GM12878 (cell line): ENCODE results near the gene CFP. TPM values are rescaled to one million over a fixed set of nuclear protein-coding genes. Genes with fewer than 3 reads are reported as not detected.
A peak's percentile ranks its signal among the peaks of the same experiment; 100 is the strongest.

Source experiments
- DPF2 ChIP-seq: fragments of 450-650 bp; IDR thresholded peaks from 2 replicates; pipeline ENCODE4 v1.6.1; 2017; ENCODE audit warnings: mild to moderate bottlenecking
- EP300 ChIP-seq, 2 experiments: fragments of 150-350 bp in 1 of 2; IDR thresholded peaks; 2 replicates each; pipeline ENCODE4 v1.6.1; 2011 to 2012; ENCODE audit warnings: low read depth in 2 of 2, low read length in 2 of 2, borderline replicate concordance in 1 of 2, improper control_type of control experiment in 1 of 2, inconsistent platforms in 1 of 2; ENCODE audit not compliant: control insufficient read depth in 1 of 2
- FOS ChIP-seq: IDR thresholded peaks from 3 replicates; pipeline ENCODE4 v1.6.1; 2011; ENCODE audit warnings: borderline replicate concordance; ENCODE audit not compliant: insufficient read length; ENCODE audit errors: extremely low read depth
- GABPA ChIP-seq: IDR thresholded peaks from 2 replicates; pipeline ENCODE4 v1.6.1; 2014; ENCODE audit warnings: antibody characterized with exemption, low read depth, mild to moderate bottlenecking, inconsistent platforms
- HCFC1 ChIP-seq: fragments of 150-350 bp; IDR thresholded peaks from 2 replicates; pipeline ENCODE4 v1.6.1; 2014; ENCODE audit warnings: low read length
- IRF4 ChIP-seq: IDR thresholded peaks from 2 replicates; pipeline ENCODE4 v1.6.1; 2011; ENCODE audit warnings: low read depth, low read length
- KAT2A ChIP-seq: conservative IDR thresholded peaks from 2 replicates; pipeline ENCODE4 v1.6.1; 2011; ENCODE audit warnings: low read depth, low read length; ENCODE audit not compliant: control insufficient read depth
- MEF2B ChIP-seq: fragments of 450-650 bp; IDR thresholded peaks from 2 replicates; pipeline ENCODE4 v1.6.1; 2018; ENCODE audit warnings: mild to moderate bottlenecking, moderate library complexity; ENCODE audit not compliant: partially characterized antibody, poor library complexity, severe bottlenecking
- NFXL1 ChIP-seq: fragments of 450-650 bp; IDR thresholded peaks from 2 replicates; pipeline ENCODE4 v1.6.1; 2017; ENCODE audit warnings: antibody characterized with exemption, mild to moderate bottlenecking, borderline replicate concordance
- NKRF ChIP-seq: fragments of 450-650 bp; conservative IDR thresholded peaks from 2 replicates; pipeline ENCODE4 v1.6.1; 2017; ENCODE audit warnings: mild to moderate bottlenecking, moderate library complexity
- PKNOX1 ChIP-seq: fragments of 450-650 bp; IDR thresholded peaks from 2 replicates; pipeline ENCODE4 v1.6.1; 2016; ENCODE audit warnings: mild to moderate bottlenecking
- POLR2AphosphoS2 ChIP-seq: IDR thresholded peaks from 2 replicates; pipeline ENCODE4 v1.6.1; 2011; ENCODE audit warnings: low read depth, mild to moderate bottlenecking, low read length, improper control_type of control experiment, moderate library complexity
- RAD51 ChIP-seq: fragments of 450-650 bp; IDR thresholded peaks from 2 replicates; pipeline ENCODE4 v1.6.1; 2016; ENCODE audit warnings: moderate library complexity, mild to moderate bottlenecking, inconsistent platforms
- RCOR1 ChIP-seq: conservative IDR thresholded peaks from 2 replicates; pipeline ENCODE4 v1.6.1; 2012; ENCODE audit warnings: low read depth, low read length, improper control_type of control experiment
- RELB ChIP-seq: fragments of 450-650 bp; IDR thresholded peaks from 2 replicates; pipeline ENCODE4 v1.6.1; 2017; ENCODE audit warnings: low read depth, mild to moderate bottlenecking, moderate library complexity
- SIN3A ChIP-seq: IDR thresholded peaks from 2 replicates; pipeline ENCODE4 v1.6.1; 2012; ENCODE audit warnings: low read depth, low read length, improper control_type of control experiment
- SIX5 ChIP-seq: IDR thresholded peaks from 2 replicates; pipeline ENCODE4 v1.6.1; 2011; ENCODE audit warnings: mild to moderate bottlenecking, low read depth, low read length, moderate library complexity; ENCODE audit not compliant: severe bottlenecking
- SP1 ChIP-seq: IDR thresholded peaks from one replicate; pipeline ENCODE4 v1.6.1; 2011; ENCODE audit warnings: low read depth, low read length
- SREBF2 ChIP-seq: IDR thresholded peaks from 2 replicates; pipeline ENCODE4 v1.6.1; 2012; ENCODE audit warnings: mild to moderate bottlenecking, low read length
- YBX1 ChIP-seq: fragments of 450-650 bp; IDR thresholded peaks from 2 replicates; pipeline ENCODE4 v1.6.1; 2016; ENCODE audit warnings: antibody characterized with exemption
- YY1 ChIP-seq: IDR thresholded peaks from 2 replicates; pipeline ENCODE4 v1.6.1; 2011; ENCODE audit warnings: low read depth, mild to moderate bottlenecking, low read length
- ZNF207 ChIP-seq: fragments of 450-650 bp; IDR thresholded peaks from 2 replicates; pipeline ENCODE4 v1.6.1; 2014; ENCODE audit warnings: antibody characterized with exemption, mild to moderate bottlenecking, borderline replicate concordance
- ZSCAN29 ChIP-seq: fragments of 450-650 bp; IDR thresholded peaks from 2 replicates; pipeline ENCODE4 v1.6.1; 2017; ENCODE audit warnings: mild to moderate bottlenecking, moderate library complexity
- polyA plus RNA-seq, 11 experiments: library from polyadenylated mRNA; depleted of rRNA in 4 of 11; unstranded in 6 of 11; stranded (reverse) in 5 of 11; fragments of >200 nt; fragmentation: Nextera tagmentation in 4 of 11; fragmentation: Illumina TruSeq in 1 of 11; extraction: Ambion mirVana in 4 of 11; extraction: Trizol in 1 of 11; gene quantifications; 1 replicate in 1 of 11; 2 replicates in 10 of 11; pipeline versions ENCODE4 v1.2.1 to v1.2.3, GENCODE V29; 2011 to 2016; ENCODE audit warnings: inconsistent platforms in 2 of 11, missing spikeins in 2 of 11, low read depth in 1 of 11
- total RNA-seq, 4 experiments: library from RNA; depleted of rRNA in 3 of 4; stranded (reverse); fragments of >200 nt in 3 of 4; fragmentation: Illumina TruSeq in 1 of 4; extraction: Trizol in 1 of 4; gene quantifications; 2 replicates each; pipeline versions ENCODE4 v1.2.1 to v1.2.3, GENCODE V29; 2013 to 2021
- TF ChIP-seq, protein P1 (sequence below): fragments of 450-650 bp; IDR thresholded peaks from 2 replicates; pipeline ENCODE4 v1.6.1; 2018; ENCODE audit warnings: borderline replicate concordance, mild to moderate bottlenecking; ENCODE audit not compliant: partially characterized antibody

CFP gene
- total and polyA plus RNA-seq, 10 of the 15 experiments (the other 5 are each of a cell fraction or from before 2014, with no cell fraction given), result 0.72 to 10.1 (median 2.8) TPM

DNA sequence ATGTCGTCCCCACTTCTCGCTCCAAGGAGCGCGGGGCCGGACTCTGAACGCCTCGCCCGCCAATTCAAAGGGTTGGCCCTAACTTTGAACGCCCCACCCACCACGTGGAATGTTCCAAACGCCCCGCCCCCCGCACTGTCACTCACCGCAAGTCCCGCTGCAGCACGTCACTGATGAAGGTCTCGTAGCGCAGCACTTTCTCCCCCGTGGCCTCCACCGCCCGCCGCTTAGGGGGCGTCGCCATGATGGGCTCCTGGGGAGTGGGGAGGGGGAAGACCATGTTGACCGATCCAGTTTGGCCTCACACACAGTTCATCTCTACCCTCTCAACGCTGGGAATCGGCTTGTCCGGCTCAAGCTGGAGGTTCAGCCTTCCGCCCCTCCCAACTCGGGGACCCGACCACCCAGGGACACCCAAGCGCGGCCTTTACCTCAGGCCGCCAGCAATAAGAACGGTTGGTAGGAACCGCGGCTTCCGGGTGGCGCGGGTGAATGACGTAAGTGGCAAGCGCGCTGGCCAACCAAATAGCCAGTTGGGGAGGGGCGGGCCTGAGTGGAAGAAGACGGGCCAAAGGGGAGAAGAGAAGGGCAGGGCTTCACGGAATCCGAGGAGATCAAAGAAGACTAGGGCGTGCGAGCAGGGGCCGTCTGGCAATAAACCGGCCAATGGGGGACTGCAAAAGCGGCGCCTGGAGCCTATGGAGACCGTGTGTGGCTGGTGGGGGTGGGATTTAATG is 29.1 kb upstream of the CFP start, which contains the start of gene UXT (continued):
- TF ChIP-seq NKRF (peak; percentile 69), MEF2B (no peak), RCOR1 (0 out of 2 replicates have a peak, but pooled peaks have one; percentile 41), NFXL1 (no peak), SIN3A (peak; percentile 73; the same call in 1 of the 2 replicates), SP1 (peak; percentile 76), KAT2A (no peak), RELB (peak; percentile 84), SIX5 (peak; percentile 29), IRF4 (no peak), ZSCAN29 (no peak), FOS (no peak), SREBF2 (no peak), DPF2 (peak; percentile 41; the same call in 1 of the 2 replicates), HCFC1 (peak; percentile 49), PKNOX1 (peak; percentile 97), RAD51 (no peak), YY1 (peak; percentile 88), GABPA (peak; percentile 53), POLR2AphosphoS2 (peak; percentile 89), ZNF207 (no peak), YBX1 (no peak), EP300 (IDR thresholded peaks at IDR 0.05; ENCODE audit: borderline replicate concordance in 1 of 2, control insufficient read depth in 1 of 2, low read depth in 2 of 2, low read length in 2 of 2) (0 out of 4 replicates have a peak, but pooled peaks of 1 of the 2 experiments have one; percentile 9)
- TF ChIP-seq, protein P1, sequence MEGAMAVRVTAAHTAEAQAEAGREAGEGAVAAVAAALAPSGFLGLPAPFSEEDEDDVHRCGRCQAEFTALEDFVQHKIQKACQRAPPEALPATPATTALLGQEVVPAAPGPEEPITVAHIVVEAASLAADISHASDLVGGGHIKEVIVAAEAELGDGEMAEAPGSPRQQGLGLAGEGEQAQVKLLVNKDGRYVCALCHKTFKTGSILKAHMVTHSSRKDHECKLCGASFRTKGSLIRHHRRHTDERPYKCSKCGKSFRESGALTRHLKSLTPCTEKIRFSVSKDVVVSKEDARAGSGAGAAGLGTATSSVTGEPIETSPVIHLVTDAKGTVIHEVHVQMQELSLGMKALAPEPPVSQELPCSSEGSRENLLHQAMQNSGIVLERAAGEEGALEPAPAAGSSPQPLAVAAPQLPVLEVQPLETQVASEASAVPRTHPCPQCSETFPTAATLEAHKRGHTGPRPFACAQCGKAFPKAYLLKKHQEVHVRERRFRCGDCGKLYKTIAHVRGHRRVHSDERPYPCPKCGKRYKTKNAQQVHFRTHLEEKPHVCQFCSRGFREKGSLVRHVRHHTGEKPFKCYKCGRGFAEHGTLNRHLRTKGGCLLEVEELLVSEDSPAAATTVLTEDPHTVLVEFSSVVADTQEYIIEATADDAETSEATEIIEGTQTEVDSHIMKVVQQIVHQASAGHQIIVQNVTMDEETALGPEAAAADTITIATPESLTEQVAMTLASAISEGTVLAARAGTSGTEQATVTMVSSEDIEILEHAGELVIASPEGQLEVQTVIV, result peak; percentile 65
